Hematopoietic multipotent progenitor cell treated with erythropoietin and hydrocortisone succinate and interleukin-3 and kit ligand, for 17 days (in vitro differentiated cells): ENCODE measurements around the gene VSIG1.

Experiments used
- DNase-seq: peaks from one replicate; pipeline ENCODE4 v3.0.0-alpha.2; 2015; ENCODE audit warnings: low spot score

Gene VSIG1

GRCh38 chrX:108064613-108065012 is 19.7 kb downstream of the VSIG1 start:
- DNase-seq = no peak

- DNase-seq = no peak
Observed at GRCh38 chrX:108068121-108068520, 23.3 kb downstream of the VSIG1 start.

DNA sequence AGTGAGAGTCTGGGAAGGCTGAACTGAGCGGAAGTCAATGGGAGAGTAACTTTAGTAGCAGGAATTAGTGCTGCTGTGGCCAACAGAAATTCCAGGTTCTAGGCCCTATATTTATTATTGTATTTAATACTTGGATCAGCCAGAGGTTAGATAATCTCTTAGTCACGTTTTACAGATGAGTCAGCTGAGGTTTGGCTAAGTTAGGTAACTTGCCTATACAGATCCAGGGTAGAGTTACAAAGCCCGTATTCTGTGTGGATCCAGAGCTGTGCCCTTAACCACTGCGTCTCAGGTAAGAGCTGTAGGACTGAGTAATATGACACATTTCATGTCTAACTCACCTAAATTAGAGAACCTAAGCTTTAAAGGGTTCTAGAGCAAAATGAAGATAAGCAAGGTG is 26.0 kb downstream of the VSIG1 start:
- no peak for DNase-seq

GRCh38 chrX:108071578-108071977 is 26.7 kb downstream of the VSIG1 start:
- DNase-seq = no peak

DNA sequence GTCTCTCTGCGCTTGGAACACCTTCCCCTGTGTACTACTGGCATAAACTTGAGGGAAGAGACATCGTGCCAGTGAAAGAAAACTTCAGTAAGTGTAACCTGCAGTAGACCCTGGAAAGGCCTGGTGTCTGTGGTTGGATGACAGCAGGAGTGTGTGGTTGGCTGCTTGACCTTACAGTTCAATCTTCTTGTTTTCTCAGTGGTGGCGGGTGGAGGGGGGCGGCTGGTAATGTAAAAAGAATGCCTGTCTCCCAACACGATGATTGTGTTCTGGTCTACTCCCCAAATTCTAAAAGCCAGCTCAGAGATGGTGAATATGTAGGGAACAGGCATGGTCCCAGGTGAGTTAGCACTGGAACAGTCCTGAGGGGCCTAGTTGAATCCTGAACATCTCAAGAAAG is 27.9 kb downstream of the VSIG1 start:
- no peak for DNase-seq

GRCh38 chrX:108081110-108081509 is 36.2 kb downstream of the VSIG1 start:
- no peak for DNase-seq

DNA sequence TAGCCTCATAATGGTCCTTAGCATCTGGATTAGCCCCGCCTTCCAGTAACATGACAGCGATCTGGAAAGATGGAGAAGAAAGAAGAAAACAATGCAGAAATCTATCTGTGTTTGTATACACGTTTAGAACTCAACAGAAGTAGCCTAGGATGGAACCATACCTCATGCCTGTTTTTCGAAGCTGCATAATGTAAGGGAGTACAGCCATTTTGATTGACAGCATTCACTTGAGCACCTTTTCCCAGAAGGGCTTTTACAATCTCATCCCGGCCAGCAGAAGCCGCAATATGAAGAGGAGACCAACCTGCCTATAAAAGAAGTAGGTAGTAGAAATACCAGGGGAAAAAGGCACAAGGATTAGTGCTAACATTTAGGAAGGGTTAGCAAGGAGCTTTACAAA is 42.9 kb downstream of the VSIG1 start:
- peak; percentile 28 for DNase-seq

DNA sequence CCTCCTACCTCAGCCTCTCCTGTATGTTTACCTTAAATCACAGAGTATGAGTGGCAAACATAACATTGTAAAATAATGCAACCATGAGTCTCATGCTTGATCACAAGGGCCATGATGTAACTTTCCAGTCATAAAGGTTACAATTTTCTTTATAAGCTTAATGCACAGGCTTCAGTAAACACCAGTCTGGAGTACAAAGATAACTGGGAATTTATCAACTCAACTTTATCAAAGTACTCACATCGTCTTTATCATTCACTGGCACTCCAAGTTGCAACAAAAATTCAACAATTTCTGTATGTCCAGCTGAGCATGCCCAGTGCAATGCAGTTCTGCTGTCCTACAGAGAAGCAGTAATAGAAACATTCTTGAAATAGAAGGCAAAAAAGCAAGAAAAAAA is 43.6 kb downstream of the VSIG1 start:
- DNase-seq = peak; percentile 73

DNA sequence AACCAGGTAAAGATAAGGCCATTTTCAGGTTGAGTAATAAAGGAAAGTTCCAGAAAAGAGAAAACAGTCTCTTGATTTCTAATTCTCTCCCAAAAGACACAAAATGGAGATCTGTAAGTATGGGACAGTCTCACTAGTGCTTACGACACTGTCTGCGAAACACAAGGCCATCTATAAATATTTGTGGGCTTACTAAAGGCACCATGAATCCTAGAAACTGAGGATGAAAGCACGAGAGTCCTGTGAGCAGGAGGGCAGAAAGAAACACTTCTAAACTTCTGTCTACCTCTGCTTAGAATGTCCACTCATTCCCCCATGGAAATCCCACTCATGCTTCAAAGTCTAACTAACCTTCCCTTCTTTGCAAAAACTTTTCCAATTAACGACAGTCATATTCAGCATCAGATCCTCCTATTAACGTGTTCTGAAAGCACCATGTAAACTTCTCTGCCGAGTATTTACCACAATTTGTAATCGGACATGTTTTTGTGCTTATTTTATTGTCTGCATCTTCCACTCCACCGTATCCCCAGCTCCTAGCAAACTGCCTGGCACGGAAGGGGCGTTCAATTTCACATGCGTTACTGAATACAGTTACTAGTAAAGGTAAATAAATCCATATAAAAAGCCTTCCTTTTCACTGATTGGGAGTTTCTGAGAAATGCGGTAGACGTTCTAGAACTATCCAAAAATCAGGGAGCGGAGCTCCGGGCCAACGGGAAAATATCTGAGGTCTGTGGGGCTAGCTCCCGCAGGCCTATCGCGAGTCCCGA is 45.8 kb downstream of the VSIG1 start:
- DNase-seq = peak; percentile 65

DNA sequence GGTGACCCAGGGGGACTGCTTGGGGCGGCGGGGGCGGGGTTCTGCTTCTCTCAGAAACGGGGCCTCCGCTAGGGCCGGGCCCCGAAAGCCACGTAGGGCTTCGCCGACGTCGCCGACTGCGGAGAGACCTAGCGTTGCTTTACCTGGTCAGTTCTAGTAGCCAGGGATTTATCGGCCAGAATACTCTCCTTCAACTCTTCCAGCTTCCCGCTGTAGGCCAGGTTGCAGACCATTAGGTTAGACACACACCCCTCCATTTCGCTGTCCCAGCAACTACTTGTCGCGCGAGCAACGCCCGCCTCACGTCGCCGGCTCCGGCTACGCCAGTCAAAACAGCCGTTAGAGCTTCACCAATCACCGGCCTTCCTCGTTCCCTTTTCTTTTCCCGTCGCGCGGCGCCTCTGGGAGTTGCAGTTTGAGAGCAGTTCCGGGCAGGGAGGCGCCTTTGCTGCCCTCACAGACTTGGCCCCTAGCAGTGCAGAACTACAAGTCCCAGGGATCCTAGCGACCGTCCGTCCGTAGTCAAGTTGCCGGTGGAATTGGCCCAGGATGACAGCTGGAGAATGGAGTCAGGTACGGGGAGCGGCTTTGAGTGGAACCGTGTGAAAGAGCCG is 46.5 kb downstream of the VSIG1 start, which contains the start of the genes ATG4A and PSMD10:
Gene ATG4A, plus strand, starts transcription at position 515 of the 614 bp plus-strand sequence. Its CDS starts 49 bp downstream, at position 564.
Gene PSMD10, minus strand, starts transcription at position 279 of the 614 bp plus-strand sequence. Its CDS starts 22 bp downstream, at position 257.
- peak; percentile 93 for DNase-seq

DNA sequence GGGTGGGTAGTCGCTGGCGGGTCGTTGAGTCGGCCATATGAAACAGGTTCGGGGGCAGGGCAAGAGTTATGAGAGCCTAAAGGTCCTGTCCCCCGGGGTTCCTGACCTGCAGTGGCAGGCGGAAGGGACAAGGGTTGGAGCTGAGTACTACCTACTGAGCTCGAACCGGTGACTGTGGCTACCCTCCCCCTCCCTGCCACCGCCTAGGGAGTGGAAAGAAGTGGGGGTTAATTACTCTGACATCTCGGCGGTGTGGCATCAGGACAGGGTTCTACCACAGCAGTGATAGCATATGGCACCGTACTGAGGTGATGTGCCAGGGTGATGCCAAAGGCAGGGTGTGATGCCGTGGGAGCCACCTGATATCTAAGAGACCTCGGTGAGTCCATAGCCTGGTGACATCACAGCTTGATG is 47.0 kb downstream of the VSIG1 start:
- DNase-seq = peak; percentile 73

- DNase-seq = no peak
Observed at GRCh38 chrX:108097380-108097779, 52.5 kb downstream of the VSIG1 start.

DNA sequence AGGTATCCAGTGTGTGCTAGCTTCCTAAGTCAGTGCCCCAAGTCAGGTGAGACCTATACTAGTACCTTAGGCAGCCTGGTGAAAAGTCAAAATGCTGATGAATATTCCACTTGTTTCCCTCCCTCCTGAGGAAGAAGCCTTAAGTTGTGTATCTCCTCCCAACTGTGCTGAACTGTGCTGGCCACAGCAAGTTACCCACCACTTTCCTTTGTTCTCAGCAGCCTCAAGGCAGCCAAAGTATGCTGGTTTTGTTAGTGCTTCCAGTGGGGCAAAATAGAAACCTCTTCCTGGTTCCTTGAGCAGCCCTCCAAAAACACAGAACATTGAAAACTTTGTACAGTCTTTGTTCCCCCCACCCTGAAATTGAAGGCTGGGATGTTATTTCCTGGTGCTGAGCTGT is 60.6 kb downstream of the VSIG1 start:
- DNase-seq = no peak

- DNase-seq = no peak
Observed at GRCh38 chrX:108114541-108114940, 69.7 kb downstream of the VSIG1 start.

GRCh38 chrX:108117988-108118387 is 73.1 kb downstream of the VSIG1 start:
- no peak for DNase-seq

GRCh38 chrX:108121291-108121690 is 76.4 kb downstream of the VSIG1 start:
- DNase-seq = no peak

DNA sequence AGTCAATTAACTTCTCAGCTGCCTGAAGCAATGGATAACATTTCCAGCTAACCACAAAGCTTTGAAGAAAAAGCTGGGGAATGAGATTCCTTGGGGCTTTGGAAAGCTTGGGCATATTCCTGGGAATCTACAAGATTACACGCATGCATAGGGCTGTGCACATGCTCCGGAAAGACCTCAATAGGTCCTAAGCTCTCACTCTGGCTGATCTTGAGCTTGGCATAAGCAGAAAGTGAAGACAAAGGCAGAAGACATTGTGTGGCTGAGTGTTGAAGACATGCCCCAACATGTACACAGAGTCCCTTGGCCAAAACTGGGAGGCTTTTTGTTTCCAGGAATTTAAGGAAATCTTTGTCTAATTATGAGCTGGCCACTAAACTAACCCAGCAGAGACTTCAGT is 77.9 kb downstream of the VSIG1 start:
- DNase-seq = no peak

DNA sequence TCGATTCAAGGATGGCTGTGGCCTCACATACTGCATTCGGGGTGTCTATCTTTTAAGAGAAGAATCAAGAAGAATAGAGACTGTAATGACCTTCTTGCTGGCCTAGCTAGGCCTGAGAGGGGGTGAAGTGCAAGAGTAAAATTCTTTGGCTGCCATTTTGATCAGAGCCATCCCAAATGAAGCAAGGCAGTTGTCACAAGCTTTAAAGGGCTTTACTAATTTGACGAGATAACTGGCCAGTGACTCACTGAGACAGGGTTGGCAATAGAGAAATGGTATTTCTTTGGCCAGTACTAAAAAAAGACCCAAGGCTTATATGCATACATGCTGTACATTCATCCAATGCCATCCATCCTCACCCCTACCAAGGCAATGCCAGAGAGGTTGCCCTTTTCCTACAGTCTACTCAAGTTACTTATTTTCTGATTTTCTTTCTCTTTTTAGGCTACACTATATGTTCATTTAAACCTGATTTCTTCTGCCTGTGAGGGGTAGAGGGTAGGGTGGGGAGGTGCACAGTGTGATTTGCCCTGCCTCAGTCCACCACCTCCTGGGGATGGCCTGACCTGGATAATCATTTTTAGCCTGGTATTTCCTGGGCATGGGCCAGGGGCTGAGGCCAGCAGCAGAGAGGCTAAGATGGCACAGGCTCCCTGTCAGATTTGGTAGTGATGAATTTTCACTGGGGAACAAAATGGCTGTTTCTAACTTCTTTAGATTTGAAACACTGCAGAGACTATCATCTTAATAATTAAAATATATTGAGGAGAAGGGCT is 78.9 kb downstream of the VSIG1 start:
- DNase-seq = no peak

DNA sequence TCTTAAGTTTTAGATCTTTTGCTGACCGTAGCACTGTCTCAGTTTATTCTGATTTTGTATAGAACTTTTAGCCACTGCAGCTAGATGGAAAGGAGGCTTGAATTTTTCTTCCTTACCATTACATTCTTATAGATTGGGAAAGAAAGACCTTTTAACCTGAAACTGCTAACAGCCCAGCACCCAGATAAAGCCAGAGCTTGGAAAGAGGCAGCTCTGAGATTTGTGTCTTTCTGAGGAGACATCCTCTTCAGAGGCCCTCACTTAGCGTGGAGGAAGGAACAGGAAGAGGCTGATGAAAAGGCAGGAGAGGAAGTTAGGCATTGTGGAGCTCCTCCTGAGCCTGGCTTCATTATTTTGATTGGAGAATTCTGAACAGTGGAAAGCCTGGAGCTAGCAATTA is 81.8 kb downstream of the VSIG1 start:
- no peak for DNase-seq

DNA sequence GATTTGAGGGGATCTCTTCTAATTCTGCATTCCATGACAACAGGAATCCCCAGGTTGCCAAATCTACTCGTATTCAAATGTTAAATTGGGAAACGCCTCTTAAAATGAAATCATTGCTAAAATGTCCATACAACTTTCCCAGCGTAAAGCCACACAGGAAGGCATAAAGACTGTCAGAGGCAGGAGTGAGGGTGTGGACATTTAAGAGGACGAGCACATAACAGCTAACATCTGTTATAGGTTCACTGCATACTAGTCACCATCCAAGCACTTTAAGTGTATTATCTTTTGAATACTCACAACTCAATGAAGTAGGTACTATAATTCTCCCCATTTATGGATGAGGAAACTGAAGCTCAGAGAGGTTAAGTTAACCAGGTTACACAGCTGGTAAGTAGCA is 82.3 kb downstream of the VSIG1 start:
- DNase-seq = no peak
